Measurements from ENCODE around the gene TSTD1. TPM values are rescaled to one million over a fixed set of nuclear protein-coding genes. Genes with fewer than 3 reads are reported as not detected.

Gene TSTD1
- total and polyA plus RNA-seq, 10 donors, result 24.3 to 141 (median 31.0) TPM

- no peaks in the 10 kb centered on the region for H3K9me3 ChIP-seq
- 80 to 100% (median 92%) methylated on average over 1 of the region's 1 CpG for WGBS, 5 donors
- H3K4me1 ChIP-seq, result peaks cover 0 to 21% (median 0%) of the 10 kb centered on the region in 6 donors
- no peak for DNase-seq
- peaks cover 0 to 2% (median 0%) of the 10 kb centered on the region in 7 donors for H3K27me3 ChIP-seq (replicated peaks in 1 of 7)
- H3K36me3 ChIP-seq, result no peaks in the 10 kb centered on the region
- TF ChIP-seq POLR2A (IDR thresholded peaks at IDR 0.05), result no peak
- no peak for TF ChIP-seq POLR2AphosphoS5 (IDR thresholded peaks at IDR 0.05)
- TF ChIP-seq CTCF (IDR thresholded peaks at IDR 0.05 in 8 of 11, conservative IDR thresholded peaks at IDR 0.05 in 3 of 11), result no peak
- H3K4me3 ChIP-seq, result no peak overlapping the region
- intact Hi-C loops (cut with DNase I; ENCODE audit: low total_unique reads), result no loop called here
- no peak overlapping the region for H3K27ac ChIP-seq
These were observed 45.8 kb upstream of the TSTD1 start for GRCh38 chr1:161084597-161084988.

DNA sequence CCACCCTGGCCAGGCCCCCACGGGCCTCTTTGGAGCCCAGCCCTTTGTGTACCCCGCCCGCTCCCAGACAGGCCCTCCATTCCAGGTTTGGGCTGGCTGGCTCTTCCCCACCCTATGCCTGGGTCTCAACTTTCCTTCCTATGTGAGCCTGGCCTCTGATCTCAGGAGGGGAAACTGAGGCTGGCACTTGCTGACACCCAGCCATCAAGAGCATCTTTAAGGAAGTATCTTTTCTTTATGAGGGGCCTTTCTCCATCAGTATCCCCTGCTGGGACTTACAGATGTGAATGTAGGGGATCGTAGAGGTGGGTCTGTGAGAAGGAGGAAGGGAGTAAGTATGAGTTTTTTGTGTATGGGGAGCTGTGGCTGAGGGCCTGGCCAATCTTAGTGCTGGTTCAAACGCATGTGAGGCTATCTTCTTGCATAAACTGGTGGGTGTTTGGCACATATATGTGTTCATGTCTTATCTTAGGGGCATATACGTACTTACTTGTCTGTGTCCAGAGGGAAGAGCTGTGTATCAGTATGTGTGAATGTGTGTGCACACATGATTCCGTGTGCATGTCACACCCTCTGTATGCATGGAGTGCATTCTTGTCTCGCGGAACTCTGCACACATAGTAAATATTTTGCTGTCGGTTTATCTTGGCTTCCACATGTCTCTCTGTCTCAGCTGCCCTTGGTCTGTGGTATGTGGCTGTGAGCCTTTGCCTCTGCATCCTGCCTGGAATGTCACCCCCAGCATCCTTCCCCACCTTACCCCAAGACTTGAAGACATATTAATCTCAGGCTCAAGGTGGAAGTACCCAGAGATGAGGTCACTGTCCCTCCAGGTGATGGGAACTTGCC lies 45.2 kb upstream of the TSTD1 start:
- whole genome bisulfite sequencing, 5 donors, result 83 to 93% (median 88%) methylated on average over 10 of the region's 10 CpGs
- H3K9me3 ChIP-seq, result no peaks in the 10 kb centered on the region
- TF ChIP-seq CTCF (IDR thresholded peaks at IDR 0.05 in 8 of 11, conservative IDR thresholded peaks at IDR 0.05 in 3 of 11) (no peak), POLR2A (IDR thresholded peaks at IDR 0.05) (no peak), POLR2AphosphoS5 (IDR thresholded peaks at IDR 0.05) (no peak)
- no peak for DNase-seq
- H3K27me3 ChIP-seq (replicated peaks in 1 of 7), result peaks cover 0 to 6% (median 0%) of the 10 kb centered on the region in 7 donors
- H3K4me1 ChIP-seq, result peaks cover 0 to 16% (median 0%) of the 10 kb centered on the region in 6 donors
- no peaks in the 10 kb centered on the region for H3K36me3 ChIP-seq
- no peak overlapping the region for H3K4me3 ChIP-seq
- peak overlapping the region in 1 of 8 donors; percentile 13 for H3K27ac ChIP-seq
- intact Hi-C loops (cut with DNase I; ENCODE audit: low total_unique reads), result no loop called here

- intact Hi-C loops (cut with DNase I; ENCODE audit: low total_unique reads), result no loop called here
- no peak overlapping the region for H3K4me3 ChIP-seq
- H3K27ac ChIP-seq, result peak overlapping the region in 1 of 8 donors; percentile 13
- H3K27me3 ChIP-seq (replicated peaks in 1 of 7), result peaks cover 0 to 9% (median 0%) of the 10 kb centered on the region in 7 donors
- no peak for DNase-seq
- WGBS, 5 donors, result 56 to 80% (median 67%) methylated on average over 6 to 8 of the region's 8 CpGs
- H3K36me3 ChIP-seq, result no peaks in the 10 kb centered on the region
- no peaks in the 10 kb centered on the region for H3K9me3 ChIP-seq
- TF ChIP-seq POLR2AphosphoS5 (IDR thresholded peaks at IDR 0.05), result peak in 1 of 3 donors; percentile 36
- no peak for TF ChIP-seq CTCF (IDR thresholded peaks at IDR 0.05 in 8 of 11, conservative IDR thresholded peaks at IDR 0.05 in 3 of 11)
- TF ChIP-seq POLR2A (IDR thresholded peaks at IDR 0.05), result no peak
- H3K4me1 ChIP-seq, result peaks cover 0 to 15% (median 0%) of the 10 kb centered on the region in 6 donors
These were observed 44.4 kb upstream of the TSTD1 start for GRCh38 chr1:161082996-161083747.

- Histone ChIP-seq H3K4me1 (peaks cover 0 to 15% (median 0%) of the 10 kb centered on the region in 6 donors), H3K36me3 (no peaks in the 10 kb centered on the region), H3K27ac (no peak overlapping the region), H3K27me3 (replicated peaks in 1 of 7) (peaks cover 0 to 9% (median 0%) of the 10 kb centered on the region in 7 donors), H3K9me3 (no peaks in the 10 kb centered on the region), H3K4me3 (no peak overlapping the region)
- intact Hi-C loops (cut with DNase I; ENCODE audit: low total_unique reads), result no loop called here
- TF ChIP-seq CTCF (IDR thresholded peaks at IDR 0.05 in 8 of 11, conservative IDR thresholded peaks at IDR 0.05 in 3 of 11) (no peak), POLR2A (IDR thresholded peaks at IDR 0.05) (no peak), POLR2AphosphoS5 (IDR thresholded peaks at IDR 0.05) (no peak)
- no peak for DNase-seq
- 71 to 89% (median 84%) methylated on average over 2 of the region's 2 CpGs for whole genome bisulfite sequencing, 5 donors
These were observed 43.7 kb upstream of the TSTD1 start for GRCh38 chr1:161082483-161082882.

All from spleen (tissue), 11 donors.